Tibial nerve (tissue), 4 donors: ENCODE results near the gene MAP3K19.

ENCODE experiments used
- CTCF ChIP-seq, 5 experiments: fragments of 200-600 bp in 3 of 5; fragments of 450-650 bp in 2 of 5; sonication (generic) in 3 of 5; IDR thresholded peaks; one replicate each; pipeline ENCODE4 v1.5.1; 2016 to 2019; ENCODE audit warnings: antibody characterized with exemption in 5 of 5, mild to moderate bottlenecking in 3 of 5, moderate library complexity in 2 of 5
- EP300 ChIP-seq, 2 donors: sonication (generic); formaldehyde crosslinking; IDR thresholded peaks; one replicate each; pipeline ENCODE4 v1.6.1; 2017; ENCODE audit warnings: antibody characterized with exemption in 2 of 2, mild to moderate bottlenecking in 1 of 2
- POLR2A ChIP-seq, 2 donors: fragments of 450-650 bp; IDR thresholded peaks; one replicate each; pipeline ENCODE4 v1.6.1; 2017; ENCODE audit warnings: antibody characterized with exemption in 2 of 2, mild to moderate bottlenecking in 2 of 2, moderate library complexity in 2 of 2

GRCh38 chr2:135010200-135010942 is 36.9 kb downstream of the MAP3K19 start:
- TF ChIP-seq CTCF (IDR thresholded peaks at IDR 0.05) (no peak), POLR2A (IDR thresholded peaks at IDR 0.05) (no peak), EP300 (IDR thresholded peaks at IDR 0.05) (no peak)
